ENCODE data around the gene MYBPH. TPM values are rescaled to one million over a fixed set of nuclear protein-coding genes. Genes with fewer than 3 reads are reported as not detected.

Gene MYBPH
- total and polyA plus RNA-seq, 2 donors (not counting 3 experiments of a cell fraction or from before 2014, with no cell fraction given), result not detected

DNA sequence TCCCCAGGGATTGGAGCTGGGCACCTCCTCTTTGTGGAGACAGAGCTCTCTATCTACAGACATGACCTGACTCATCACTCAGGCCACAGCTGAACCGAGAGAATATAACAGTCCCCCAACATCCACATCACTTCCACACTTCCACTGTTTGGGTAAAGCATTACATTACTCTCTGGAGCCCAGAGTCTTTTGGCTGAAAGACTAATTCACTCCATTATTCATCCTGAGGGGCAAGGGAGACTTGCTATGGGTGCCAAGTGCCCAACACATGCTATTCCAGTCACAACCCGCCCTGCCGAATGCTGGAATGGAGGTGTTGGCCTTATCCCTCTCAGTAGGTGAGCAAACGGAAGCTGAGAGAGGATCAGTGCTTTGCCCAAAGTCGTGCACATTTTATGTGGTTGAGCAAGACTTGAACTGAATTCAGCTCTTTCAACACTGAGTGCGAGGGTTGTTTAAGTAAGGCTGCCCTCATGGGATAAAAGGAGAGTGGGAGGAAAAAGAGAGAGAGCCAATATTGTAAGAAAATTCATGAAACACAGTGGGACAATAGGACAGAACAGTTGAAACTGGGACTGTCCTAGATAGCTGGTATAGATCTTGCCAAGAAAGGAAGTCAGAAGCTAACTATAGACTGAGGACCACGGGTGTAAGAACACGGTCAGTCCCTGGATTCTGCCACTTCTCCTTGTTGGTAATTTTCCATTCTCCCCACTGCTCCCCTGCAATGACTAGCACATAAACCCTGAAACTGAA, 24.4 kb upstream of the MYBPH start:
- H3K79me2 ChIP-seq (ENCODE audit: control insufficient read depth, insufficient read depth, low read length), result no peaks in the 10 kb centered on the region
- H3K27me3 ChIP-seq (ENCODE audit: control insufficient read depth in 2 of 2, insufficient read depth in 2 of 2, low read length in 2 of 2), result peaks cover 7 to 8% of the 10 kb centered on the region in 2 experiments
- DNase-seq (ENCODE audit: low read depth, low spot score) (no peak), FAIRE-seq (no peak)
- H3K9ac ChIP-seq (replicated peaks; ENCODE audit: extremely low read depth, insufficient read depth, low read length), result no peak overlapping the region
- CTCF ChIA-PET, result interaction anchor here (0.8 to 2.8 kb wide), 6 partner anchors 10 to 160 kb away, joined by 3 to 18 read pairs (median 4); no protein-coding TSS in a partner anchor
- dilution Hi-C loops (cut with MboI; ENCODE audit: extremely low pct_ligation_motif_present, low sequenced_read_pairs) (no loop called here), intact Hi-C loops (cut with micrococcal nuclease) (no loop called here)
- POLR2A ChIA-PET, result no interaction called here
- no peak overlapping the region for H3K27ac ChIP-seq (ENCODE audit: insufficient read depth, low read depth, low read length)
- no peak for TF ChIP-seq GATA2 (IDR thresholded peaks at IDR 0.05; ENCODE audit: insufficient read depth, insufficient read length, low read depth, low read length)
- no peak for TF ChIP-seq POLR2A (IDR thresholded peaks at IDR 0.05; ENCODE audit: low read depth, low read length)
- TF ChIP-seq EZH2 (IDR thresholded peaks at IDR 0.05; ENCODE audit: borderline replicate concordance, low read depth, low read length, severe bottlenecking), result no peak
- BruUV-seq (replicated peaks), result no TSS peak
- no peaks in the 10 kb centered on the region for H3K36me3 ChIP-seq (ENCODE audit: control insufficient read depth in 2 of 2, extremely low read depth in 1 of 2, insufficient read depth in 2 of 2, low read length in 2 of 2)
- H3K9me1 ChIP-seq (replicated peaks; ENCODE audit: control insufficient read depth, extremely low read depth, insufficient read depth, low read length), result no peaks in the 10 kb centered on the region
- H4K20me1 ChIP-seq (replicated peaks; ENCODE audit: control insufficient read depth, extremely low read depth, insufficient read depth, low read length), result no peaks in the 10 kb centered on the region
- no peak overlapping the region for H3K4me3 ChIP-seq (replicated peaks in 1 of 3; ENCODE audit: insufficient read depth in 1 of 3, low read depth in 1 of 3, low read length in 3 of 3)
- no peak overlapping the region for H2AFZ ChIP-seq (ENCODE audit: low read depth, low read length)
- H3K9me3 ChIP-seq (replicated peaks; ENCODE audit: control insufficient read depth, insufficient read depth, low read length), result no peaks in the 10 kb centered on the region
- no peaks in the 10 kb centered on the region for H3K4me1 ChIP-seq (ENCODE audit: control insufficient read depth, extremely low read depth, insufficient read depth, low read length)
- H3K4me2 ChIP-seq (ENCODE audit: insufficient read depth, low read length), result no peak overlapping the region

DNA sequence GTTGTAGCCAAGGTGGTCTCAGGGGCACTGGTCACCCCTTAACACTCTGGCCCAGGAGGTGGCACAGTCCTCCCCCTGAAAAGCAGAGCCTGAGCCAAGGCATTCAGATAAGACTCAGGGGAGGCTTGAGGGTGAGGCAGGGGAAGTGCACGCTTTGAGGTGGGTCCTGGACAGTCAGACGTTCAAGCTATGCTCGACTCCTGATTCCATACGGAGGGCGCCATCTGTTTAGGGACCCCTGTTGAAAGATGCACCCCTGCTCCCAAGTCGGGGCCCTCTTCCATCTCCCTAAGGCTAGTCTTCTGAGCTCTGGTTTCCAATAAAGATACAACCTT, 23.8 kb upstream of the MYBPH start:
- no peak overlapping the region for H2AFZ ChIP-seq (ENCODE audit: low read depth, low read length)
- no peak for FAIRE-seq
- H4K20me1 ChIP-seq (replicated peaks; ENCODE audit: control insufficient read depth, extremely low read depth, insufficient read depth, low read length), result no peaks in the 10 kb centered on the region
- H3K9me3 ChIP-seq (replicated peaks; ENCODE audit: control insufficient read depth, insufficient read depth, low read length), result no peaks in the 10 kb centered on the region
- H3K9me1 ChIP-seq (replicated peaks; ENCODE audit: control insufficient read depth, extremely low read depth, insufficient read depth, low read length), result no peaks in the 10 kb centered on the region
- no peaks in the 10 kb centered on the region for H3K4me1 ChIP-seq (ENCODE audit: control insufficient read depth, extremely low read depth, insufficient read depth, low read length)
- H3K27me3 ChIP-seq (ENCODE audit: control insufficient read depth in 2 of 2, insufficient read depth in 2 of 2, low read length in 2 of 2), result peaks cover 7 to 8% of the 10 kb centered on the region in 2 experiments
- no peaks in the 10 kb centered on the region for H3K79me2 ChIP-seq (ENCODE audit: control insufficient read depth, insufficient read depth, low read length)
- H3K27ac ChIP-seq (ENCODE audit: insufficient read depth, low read depth, low read length), result no peak overlapping the region
- H3K9ac ChIP-seq (replicated peaks; ENCODE audit: extremely low read depth, insufficient read depth, low read length), result no peak overlapping the region
- BruUV-seq (replicated peaks), result no TSS peak
- no peak overlapping the region for H3K4me2 ChIP-seq (ENCODE audit: insufficient read depth, low read length)
- no peak for DNase-seq (ENCODE audit: low read depth, low spot score)
- CTCF ChIA-PET, result interaction anchor here (0.8 to 2.8 kb wide), 5 partner anchors 10 to 160 kb away, joined by 3 to 18 read pairs (median 4); no protein-coding TSS in a partner anchor
- H3K36me3 ChIP-seq (ENCODE audit: control insufficient read depth in 2 of 2, extremely low read depth in 1 of 2, insufficient read depth in 2 of 2, low read length in 2 of 2), result no peaks in the 10 kb centered on the region
- no peak overlapping the region for H3K4me3 ChIP-seq (replicated peaks in 1 of 3; ENCODE audit: insufficient read depth in 1 of 3, low read depth in 1 of 3, low read length in 3 of 3)
- POLR2A ChIA-PET, result no interaction called here
- no peak for TF ChIP-seq EZH2 (IDR thresholded peaks at IDR 0.05; ENCODE audit: borderline replicate concordance, low read depth, low read length, severe bottlenecking)
- TF ChIP-seq GATA2 (IDR thresholded peaks at IDR 0.05; ENCODE audit: insufficient read depth, insufficient read length, low read depth, low read length), result no peak
- TF ChIP-seq, protein P1, sequence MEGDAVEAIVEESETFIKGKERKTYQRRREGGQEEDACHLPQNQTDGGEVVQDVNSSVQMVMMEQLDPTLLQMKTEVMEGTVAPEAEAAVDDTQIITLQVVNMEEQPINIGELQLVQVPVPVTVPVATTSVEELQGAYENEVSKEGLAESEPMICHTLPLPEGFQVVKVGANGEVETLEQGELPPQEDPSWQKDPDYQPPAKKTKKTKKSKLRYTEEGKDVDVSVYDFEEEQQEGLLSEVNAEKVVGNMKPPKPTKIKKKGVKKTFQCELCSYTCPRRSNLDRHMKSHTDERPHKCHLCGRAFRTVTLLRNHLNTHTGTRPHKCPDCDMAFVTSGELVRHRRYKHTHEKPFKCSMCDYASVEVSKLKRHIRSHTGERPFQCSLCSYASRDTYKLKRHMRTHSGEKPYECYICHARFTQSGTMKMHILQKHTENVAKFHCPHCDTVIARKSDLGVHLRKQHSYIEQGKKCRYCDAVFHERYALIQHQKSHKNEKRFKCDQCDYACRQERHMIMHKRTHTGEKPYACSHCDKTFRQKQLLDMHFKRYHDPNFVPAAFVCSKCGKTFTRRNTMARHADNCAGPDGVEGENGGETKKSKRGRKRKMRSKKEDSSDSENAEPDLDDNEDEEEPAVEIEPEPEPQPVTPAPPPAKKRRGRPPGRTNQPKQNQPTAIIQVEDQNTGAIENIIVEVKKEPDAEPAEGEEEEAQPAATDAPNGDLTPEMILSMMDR (IDR thresholded peaks at IDR 0.05; ENCODE audit: extremely low read depth in 1 of 2, insufficient read depth in 1 of 2, low read depth in 1 of 2, low read length in 2 of 2), result no peak
- TF ChIP-seq JUN (IDR thresholded peaks at IDR 0.05; ENCODE audit: borderline replicate concordance, insufficient read depth, insufficient read length, low read depth), result no peak
- TF ChIP-seq POLR2AphosphoS5 (IDR thresholded peaks at IDR 0.05; ENCODE audit: insufficient read depth, low read depth, low read length), result no peak
- no peak for TF ChIP-seq POLR2A (IDR thresholded peaks at IDR 0.05; ENCODE audit: low read depth, low read length)
- TF ChIP-seq, protein P2, sequence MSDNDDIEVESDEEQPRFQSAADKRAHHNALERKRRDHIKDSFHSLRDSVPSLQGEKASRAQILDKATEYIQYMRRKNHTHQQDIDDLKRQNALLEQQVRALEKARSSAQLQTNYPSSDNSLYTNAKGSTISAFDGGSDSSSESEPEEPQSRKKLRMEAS (IDR thresholded peaks at IDR 0.05; ENCODE audit: insufficient read depth, insufficient read length), result no peak
- TF ChIP-seq FOS (IDR thresholded peaks at IDR 0.05; ENCODE audit: borderline replicate concordance, insufficient read depth, low read length), result no peak
- TF ChIP-seq MYC (IDR thresholded peaks at IDR 0.05; ENCODE audit: low read depth, low read length), result no peak
- intact Hi-C loops (cut with micrococcal nuclease), result no loop called here
- dilution Hi-C loops (cut with MboI; ENCODE audit: extremely low pct_ligation_motif_present, low sequenced_read_pairs), result no loop called here

Data from endothelial cell of umbilical vein (primary cell).